Measurements from ENCODE around the gene XPR1.

Gene XPR1

GRCh38 chr1:180932378-180932777, 300.6 kb downstream of the XPR1 start:
- DNase-seq (ENCODE audit: low read depth) = no peak

GRCh38 chr1:180933141-180933540, 301.3 kb downstream of the XPR1 start:
- no peak for DNase-seq (ENCODE audit: low read depth)

- no peak for DNase-seq (ENCODE audit: low read depth)
Measured at GRCh38 chr1:180934563-180934962, 302.7 kb downstream of the XPR1 start.

GRCh38 chr1:180935326-180936109, 303.7 kb downstream of the XPR1 start:
- no peak for DNase-seq (ENCODE audit: low read depth)

- DNase-seq (ENCODE audit: low read depth) = no peak
Measured at GRCh38 chr1:180936110-180937011, 304.5 kb downstream of the XPR1 start.

- no peak for DNase-seq (ENCODE audit: low read depth)
Measured at GRCh38 chr1:180937012-180937372, 305.2 kb downstream of the XPR1 start.

GRCh38 chr1:180937624-180938225, 305.9 kb downstream of the XPR1 start:
- DNase-seq (ENCODE audit: low read depth) = no peak

- DNase-seq (ENCODE audit: low read depth) = no peak
Measured at GRCh38 chr1:180939073-180939710, 307.4 kb downstream of the XPR1 start.

- DNase-seq (ENCODE audit: low read depth) = no peak
Measured at GRCh38 chr1:180939711-180940103, 307.9 kb downstream of the XPR1 start.

Data from stimulated activated CD8-positive, alpha-beta memory T cell treated with anti-CD3 and anti-CD28 coated beads, Interleukin-4, amount 100 ng/mL, for 24 hours (primary cell).